A549 (cell line): ENCODE data around the gene GBA2. TPM values are rescaled to one million over a fixed set of nuclear protein-coding genes. Genes with fewer than 3 reads are reported as not detected.

ENCODE experiments used
- ATAC-seq, 2 experiments: fragments of 200-7000 bp in 1 of 2; fragments of >200 bp in 1 of 2; cut with Nextera tagmentation in 1 of 2; cut with Tn5 transposase in 1 of 2; 3 replicates each; pipeline versions ENCODE4 v1.8.0 to v1.9.1; 2018 to 2020; ENCODE audit warnings: mild to moderate bottlenecking in 1 of 2, moderate library complexity in 1 of 2
- CTCF ChIA-PET: fragments of 300-600 bp; sonication (Branson Sonifier 250); formaldehyde crosslinking; extraction: SDS; loops from one replicate; lab custom pipeline; 2021; ENCODE audit warnings: antibody characterized with exemption, inconsistent platforms; lab: Yijun Ruan, JAX
- POLR2A ChIA-PET: fragments of 350-600 bp; formaldehyde crosslinking; extraction: SDS; loops from one replicate; lab custom pipeline; 2021; ENCODE audit warnings: antibody characterized with exemption, inconsistent platforms; lab: Yijun Ruan, JAX
- DNase-seq, 2 experiments: peaks; one replicate each; pipeline versions ENCODE4 v3.0.0 to v3.0.0-alpha.2; 2011 to 2016; ENCODE audit warnings: low read depth in 1 of 2, low spot score in 1 of 2
- FAIRE-seq: peaks from 2 replicates; lab custom pipeline; 2011; peaks lifted over from hg19 to GRCh38; lab: Jason Lieb, UNC
- H3K27ac ChIP-seq, 2 experiments: fragments of >200 bp; sonication (Bioruptor Twin); formaldehyde crosslinking; 3 replicates each; pipeline ENCODE4 v1.5.1; 2016 to 2017
- H3K4me1 ChIP-seq: fragments of >200 bp; sonication (Bioruptor Twin); formaldehyde crosslinking; 3 replicates; pipeline ENCODE4 v1.6.1; 2016
- H3K4me2 ChIP-seq: fragments of >200 bp; sonication (Bioruptor Twin); formaldehyde crosslinking; 3 replicates; pipeline ENCODE4 v1.6.1; 2016
- H3K4me3 ChIP-seq: fragments of >200 bp; sonication (Bioruptor Twin); formaldehyde crosslinking; 3 replicates; pipeline ENCODE4 v1.5.1; 2016
- H3K9me3 ChIP-seq: fragments of >200 bp; sonication (Bioruptor Twin); formaldehyde crosslinking; 3 replicates; pipeline ENCODE4 v1.6.1; 2016
- CBX2 ChIP-seq: fragments of 200-600 bp; sonication (generic); IDR thresholded peaks from 2 replicates; pipeline ENCODE4 v1.6.1; 2016; ENCODE audit warnings: low read depth, mild to moderate bottlenecking, borderline replicate concordance
- CBX8 ChIP-seq: fragments of 200-600 bp; sonication (generic); IDR thresholded peaks from 2 replicates; pipeline ENCODE4 v1.6.1; 2016
- CHD2 ChIP-seq: fragments of 150-350 bp; IDR thresholded peaks from 2 replicates; pipeline ENCODE4 v1.6.1; 2014; ENCODE audit warnings: low read length; ENCODE audit not compliant: partially characterized antibody
- CTCF ChIP-seq: fragments of >200 bp; sonication (Bioruptor Twin); formaldehyde crosslinking; IDR thresholded peaks from 3 replicates; pipeline ENCODE4 v1.5.1; 2016
- E2F6 ChIP-seq: IDR thresholded peaks from 2 replicates; pipeline ENCODE4 v1.6.1; 2012; ENCODE audit warnings: low read depth, borderline replicate concordance
- FOSB ChIP-seq: fragments of 250-450 bp; sonication (Bioruptor Pico); IDR thresholded peaks from 2 replicates; pipeline ENCODE4 v1.5.0; 2020; ENCODE audit warnings: mild to moderate bottlenecking, moderate library complexity
- HDAC2 ChIP-seq: fragments of 200-600 bp; sonication (generic); IDR thresholded peaks from 2 replicates; pipeline ENCODE4 v1.6.1; 2016
- HOXA7 ChIP-seq: fragments of 250-450 bp; sonication (Bioruptor Pico); IDR thresholded peaks from 2 replicates; pipeline ENCODE4 v1.5.0; 2020; ENCODE audit warnings: mild to moderate bottlenecking, moderate library complexity
- HOXB5 ChIP-seq: fragments of 250-450 bp; sonication (Bioruptor Pico); IDR thresholded peaks from 2 replicates; pipeline ENCODE4 v1.5.0; 2020; ENCODE audit warnings: mild to moderate bottlenecking, moderate library complexity
- JUN ChIP-seq, 2 experiments: fragments of >200 bp; sonication (Bioruptor Twin); formaldehyde crosslinking; IDR thresholded peaks; 2 replicates in 1 of 2; 3 replicates in 1 of 2; pipeline ENCODE4 v1.6.1; 2016 to 2017
- JUNB ChIP-seq: fragments of >200 bp; sonication (Bioruptor Twin); formaldehyde crosslinking; IDR thresholded peaks from 2 replicates; pipeline ENCODE4 v1.6.1; 2016
- KDM1A ChIP-seq: fragments of 200-600 bp; sonication (generic); IDR thresholded peaks from 2 replicates; pipeline ENCODE4 v1.6.1; 2016; ENCODE audit warnings: low read depth, mild to moderate bottlenecking
- KDM5A ChIP-seq: fragments of 200-600 bp; sonication (generic); IDR thresholded peaks from 2 replicates; pipeline ENCODE4 v1.6.1; 2016; ENCODE audit warnings: antibody characterized with exemption, mild to moderate bottlenecking
- NR3C1 ChIP-seq: fragments of >200 bp; sonication (Bioruptor Twin); formaldehyde crosslinking; IDR thresholded peaks from 3 replicates; pipeline ENCODE4 v1.6.1; 2017
- PBX3 ChIP-seq: IDR thresholded peaks from 2 replicates; pipeline ENCODE4 v1.6.1; 2012
- POLR2A ChIP-seq: IDR thresholded peaks from 2 replicates; pipeline ENCODE4 v1.6.1; 2012; ENCODE audit warnings: mild to moderate bottlenecking, low read length
- POLR2AphosphoS2 ChIP-seq: conservative IDR thresholded peaks from 2 replicates; pipeline ENCODE4 v1.6.1; 2012; ENCODE audit warnings: low read length, improper control_type of control experiment, inconsistent platforms
- RAD21 ChIP-seq, 2 experiments: fragments of >200 bp in 1 of 2; sonication (Bioruptor Twin) in 1 of 2; formaldehyde crosslinking in 1 of 2; IDR thresholded peaks in 1 of 2; conservative IDR thresholded peaks in 1 of 2; 2 replicates in 1 of 2; 3 replicates in 1 of 2; pipeline ENCODE4 v1.6.1; 2012 to 2018; ENCODE audit warnings: inconsistent platforms in 1 of 2
- RARB ChIP-seq: fragments of 250-450 bp; sonication (Bioruptor Pico); IDR thresholded peaks from 2 replicates; pipeline ENCODE4 v1.8.0; 2021; ENCODE audit warnings: mild to moderate bottlenecking, moderate library complexity
- RFX5 ChIP-seq: fragments of 450-650 bp; IDR thresholded peaks from 2 replicates; pipeline ENCODE4 v1.7.1; 2014; ENCODE audit warnings: antibody characterized with exemption, mild to moderate bottlenecking, moderate library complexity
- RNF2 ChIP-seq: fragments of 200-600 bp; sonication (generic); IDR thresholded peaks from 2 replicates; pipeline ENCODE4 v1.6.1; 2016; ENCODE audit warnings: low read depth, mild to moderate bottlenecking, antibody characterized with exemption, moderate library complexity, borderline replicate concordance
- SMC3 ChIP-seq: fragments of >200 bp; sonication (Bioruptor Twin); formaldehyde crosslinking; IDR thresholded peaks from 3 replicates; pipeline ENCODE4 v1.6.1; 2018; ENCODE audit warnings: inconsistent platforms
- TFCP2L1 ChIP-seq: fragments of 250-450 bp; sonication (Bioruptor Pico); IDR thresholded peaks from 2 replicates; pipeline ENCODE4 v1.5.0; 2021; ENCODE audit warnings: mild to moderate bottlenecking
- TP53 ChIP-seq: fragments of 250-450 bp; sonication (Bioruptor Pico); IDR thresholded peaks from 2 replicates; pipeline ENCODE4 v1.5.0; 2021; ENCODE audit warnings: mild to moderate bottlenecking, moderate library complexity
- WGBS: methylation state at CpG from one replicate; pipeline ENCODE4 v1.1.6; 2017; ENCODE audit errors: missing lambda C conversion rate; 5-methylcytosine and 5-hydroxymethylcytosine counted together
- polyA plus RNA-seq, 4 experiments: library from polyadenylated mRNA; depleted of rRNA in 3 of 4; stranded (reverse); fragments of >200 nt; fragmentation: RNase III in 1 of 4; extraction: RNeasy Plus Mini Kit Qiagen cat#74134 plus additional on column Dnase treatment in 1 of 4; gene quantifications; 2 replicates in 3 of 4; 3 replicates in 1 of 4; pipeline ENCODE4 v1.2.3, GENCODE V29; 2011 to 2017

Gene GBA2
- polyA plus RNA-seq, 2 of the 4 experiments (the other 2 are of a cell fraction), result 38.9 to 40.0 TPM

GRCh38 chr9:35691334-35691650 is 57.7 kb downstream of the GBA2 start:
- FAIRE-seq (no peak), DNase-seq (peak in 1 of 2 experiments; percentile 41), ATAC-seq (peak; percentile 28 to 44)
- POLR2A ChIA-PET, result interaction anchor here (0.6 to 4.3 kb wide), 10 partner anchors 11 to 584 kb away, joined by 5 to 24 read pairs (median 16); partner anchors contain the start of genes ARHGEF39, CA9, CCDC107 and CREB3
- Histone ChIP-seq H3K4me1 (peaks cover 41% of the 10 kb centered on the region), H3K9me3 (no peaks in the 10 kb centered on the region)
- 34% methylated on average over 10 of the region's 10 CpGs for WGBS
- TF ChIP-seq HOXB5 (CRISPR knock-in tag) (no peak), HOXA7 (no peak), RNF2 (no peak), E2F6 (no peak), CBX2 (no peak), CHD2 (no peak), KDM5A (no peak), RARB (CRISPR knock-in tag) (no peak), FOSB (CRISPR knock-in tag) (no peak), CBX8 (no peak), JUNB (no peak), NR3C1 (no peak), KDM1A (no peak), TFCP2L1 (CRISPR knock-in tag) (no peak), RFX5 (no peak)
- TF ChIP-seq, all 56 proteins: peak for 0
- CTCF ChIA-PET, result interaction anchor here (1.2 to 32.5 kb wide), 6 partner anchors 8 to 88 kb away, joined by 3 to 758 read pairs (median 33); partner anchors contain the start of genes ARHGEF39, CA9, CCDC107 and CREB3
- H3K27ac ChIP-seq, result peak overlapping the region; percentile 93 to 99
- peak overlapping the region; percentile 87 for H3K4me3 ChIP-seq
- H3K4me2 ChIP-seq, result peak overlapping the region; percentile 79

GRCh38 chr9:35690614-35691333 is 58.3 kb downstream of the GBA2 start:
- no peak for FAIRE-seq
- H3K9me3 ChIP-seq, result no peaks in the 10 kb centered on the region
- ChIA-PET CTCF (interaction anchor here (1.3 to 32.5 kb wide), 5 partner anchors 8 to 87 kb away, joined by 3 to 758 read pairs (median 62); partner anchors contain the start of genes ARHGEF39, CA9, CCDC107 and CREB3), POLR2A (interaction anchor here (0.6 to 4.3 kb wide), 14 partner anchors 10 to 584 kb away, joined by 3 to 24 read pairs (median 7); partner anchors contain the start of genes ARHGEF39, CA9, CCDC107 and CREB3)
- 0 out of 2 replicates have a peak, but pooled peaks have one; percentile 30 for TF ChIP-seq POLR2A
- TF ChIP-seq POLR2AphosphoS2, result no peak
- 0 out of 3 replicates have a peak, but pooled peaks have one; percentile 7 for TF ChIP-seq SMC3
- peak; percentile 36; the same call in 1 of the 2 replicates for TF ChIP-seq PBX3
- peak in 1 of 2 experiments; percentile 30; a peak in 1 of 5 replicates for TF ChIP-seq JUN (IDR thresholded peaks at IDR 0.05)
- peak overlapping the region; percentile 87 for H3K4me3 ChIP-seq
- peak overlapping the region; percentile 79 for H3K4me2 ChIP-seq
- H3K27ac ChIP-seq, result peak overlapping the region; percentile 93 to 99
- WGBS, result 5% methylated on average over 21 of the region's 61 CpGs
- DNase-seq, result peak; percentile 68 to 71
- ATAC-seq, result peak; percentile 60 to 71
- H3K4me1 ChIP-seq, result peaks cover 38% of the 10 kb centered on the region

GRCh38 chr9:35690294-35690613 is 58.8 kb downstream of the GBA2 start:
- Histone ChIP-seq H3K9me3 (no peaks in the 10 kb centered on the region), H3K4me2 (peak overlapping the region; percentile 79), H3K4me3 (peak overlapping the region; percentile 87), H3K27ac (peak overlapping the region; percentile 93 to 99), H3K4me1 (peaks cover 39% of the 10 kb centered on the region)
- ATAC-seq (no peak), FAIRE-seq (no peak), DNase-seq (peak in 1 of 2 experiments; percentile 51)
- CTCF ChIA-PET, result interaction anchor here (1.4 to 32.5 kb wide), 4 partner anchors 9 to 43 kb away, joined by 3 to 758 read pairs (median 280); partner anchors contain the start of genes ARHGEF39, CA9, CCDC107 and CREB3
- POLR2A ChIA-PET, result interaction anchor here (0.8 to 4.3 kb wide), 13 partner anchors 10 to 122 kb away, joined by 3 to 24 read pairs (median 9); partner anchors contain the start of genes ARHGEF39, CA9, CCDC107 and CREB3
- TF ChIP-seq E2F6 (no peak), POLR2AphosphoS2 (no peak), HDAC2 (no peak), RAD21 (conservative IDR thresholded peaks at IDR 0.05 in 1 of 2, IDR thresholded peaks at IDR 0.05 in 1 of 2) (no peak), TP53 (CRISPR knock-in tag) (no peak), CTCF (no peak)
- 0% methylated on average over 11 of the region's 21 CpGs for WGBS
